Astrocyte (in vitro differentiated cells and primary cell): ENCODE data around the gene MTNR1A.

Source experiments
- EZH2 ChIP-seq: IDR thresholded peaks from 2 replicates; pipeline ENCODE4 v1.6.1; 2012; ENCODE audit warnings: mild to moderate bottlenecking, low read length, inconsistent platforms; ENCODE audit not compliant: insufficient read depth
- TF ChIP-seq, protein P1 (sequence below): IDR thresholded peaks from 2 replicates; pipeline ENCODE4 v1.5.1; 2011; ENCODE audit warnings: low read depth, mild to moderate bottlenecking, inconsistent platforms, low read length, moderate library complexity; ENCODE audit not compliant: insufficient read depth

- TF ChIP-seq, protein P1, sequence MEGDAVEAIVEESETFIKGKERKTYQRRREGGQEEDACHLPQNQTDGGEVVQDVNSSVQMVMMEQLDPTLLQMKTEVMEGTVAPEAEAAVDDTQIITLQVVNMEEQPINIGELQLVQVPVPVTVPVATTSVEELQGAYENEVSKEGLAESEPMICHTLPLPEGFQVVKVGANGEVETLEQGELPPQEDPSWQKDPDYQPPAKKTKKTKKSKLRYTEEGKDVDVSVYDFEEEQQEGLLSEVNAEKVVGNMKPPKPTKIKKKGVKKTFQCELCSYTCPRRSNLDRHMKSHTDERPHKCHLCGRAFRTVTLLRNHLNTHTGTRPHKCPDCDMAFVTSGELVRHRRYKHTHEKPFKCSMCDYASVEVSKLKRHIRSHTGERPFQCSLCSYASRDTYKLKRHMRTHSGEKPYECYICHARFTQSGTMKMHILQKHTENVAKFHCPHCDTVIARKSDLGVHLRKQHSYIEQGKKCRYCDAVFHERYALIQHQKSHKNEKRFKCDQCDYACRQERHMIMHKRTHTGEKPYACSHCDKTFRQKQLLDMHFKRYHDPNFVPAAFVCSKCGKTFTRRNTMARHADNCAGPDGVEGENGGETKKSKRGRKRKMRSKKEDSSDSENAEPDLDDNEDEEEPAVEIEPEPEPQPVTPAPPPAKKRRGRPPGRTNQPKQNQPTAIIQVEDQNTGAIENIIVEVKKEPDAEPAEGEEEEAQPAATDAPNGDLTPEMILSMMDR, result no peak
- no peak for TF ChIP-seq EZH2
These were observed 37.1 kb upstream of the MTNR1A start for GRCh38 chr4:186592445-186592844.
